Measurements from ENCODE around the gene NEDD4L.

DNA sequence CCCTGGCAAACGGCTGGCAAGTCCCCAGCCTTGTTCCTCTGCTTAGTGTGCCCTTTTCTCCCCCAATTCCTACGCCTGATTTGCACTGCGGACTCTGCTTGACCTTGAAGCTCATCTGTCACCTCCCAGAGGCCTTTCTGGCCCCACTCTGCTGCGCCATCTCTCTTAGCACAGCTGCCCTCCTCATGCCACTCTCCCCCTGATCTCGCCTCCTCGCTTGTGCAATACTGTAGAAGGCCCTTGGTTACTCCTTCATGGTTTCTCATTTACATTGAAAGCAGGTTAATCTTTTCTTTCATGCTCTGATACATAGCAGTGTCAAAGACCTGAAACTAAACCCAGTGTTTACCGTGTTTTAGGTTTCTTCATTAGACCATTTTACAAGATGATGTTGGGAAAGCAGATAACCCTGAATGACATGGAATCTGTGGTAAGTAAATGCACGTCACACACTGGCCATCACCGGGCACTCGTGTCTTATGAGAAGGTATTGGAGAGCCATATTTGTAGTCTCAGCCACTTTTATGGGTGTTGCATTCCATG lies 326.1 kb downstream of the NEDD4L start:
- TF ChIP-seq, protein P1, sequence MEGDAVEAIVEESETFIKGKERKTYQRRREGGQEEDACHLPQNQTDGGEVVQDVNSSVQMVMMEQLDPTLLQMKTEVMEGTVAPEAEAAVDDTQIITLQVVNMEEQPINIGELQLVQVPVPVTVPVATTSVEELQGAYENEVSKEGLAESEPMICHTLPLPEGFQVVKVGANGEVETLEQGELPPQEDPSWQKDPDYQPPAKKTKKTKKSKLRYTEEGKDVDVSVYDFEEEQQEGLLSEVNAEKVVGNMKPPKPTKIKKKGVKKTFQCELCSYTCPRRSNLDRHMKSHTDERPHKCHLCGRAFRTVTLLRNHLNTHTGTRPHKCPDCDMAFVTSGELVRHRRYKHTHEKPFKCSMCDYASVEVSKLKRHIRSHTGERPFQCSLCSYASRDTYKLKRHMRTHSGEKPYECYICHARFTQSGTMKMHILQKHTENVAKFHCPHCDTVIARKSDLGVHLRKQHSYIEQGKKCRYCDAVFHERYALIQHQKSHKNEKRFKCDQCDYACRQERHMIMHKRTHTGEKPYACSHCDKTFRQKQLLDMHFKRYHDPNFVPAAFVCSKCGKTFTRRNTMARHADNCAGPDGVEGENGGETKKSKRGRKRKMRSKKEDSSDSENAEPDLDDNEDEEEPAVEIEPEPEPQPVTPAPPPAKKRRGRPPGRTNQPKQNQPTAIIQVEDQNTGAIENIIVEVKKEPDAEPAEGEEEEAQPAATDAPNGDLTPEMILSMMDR (IDR thresholded peaks at IDR 0.05; ENCODE audit: low read depth, low read length, missing input control), result no peak
- TF ChIP-seq, protein P2, sequence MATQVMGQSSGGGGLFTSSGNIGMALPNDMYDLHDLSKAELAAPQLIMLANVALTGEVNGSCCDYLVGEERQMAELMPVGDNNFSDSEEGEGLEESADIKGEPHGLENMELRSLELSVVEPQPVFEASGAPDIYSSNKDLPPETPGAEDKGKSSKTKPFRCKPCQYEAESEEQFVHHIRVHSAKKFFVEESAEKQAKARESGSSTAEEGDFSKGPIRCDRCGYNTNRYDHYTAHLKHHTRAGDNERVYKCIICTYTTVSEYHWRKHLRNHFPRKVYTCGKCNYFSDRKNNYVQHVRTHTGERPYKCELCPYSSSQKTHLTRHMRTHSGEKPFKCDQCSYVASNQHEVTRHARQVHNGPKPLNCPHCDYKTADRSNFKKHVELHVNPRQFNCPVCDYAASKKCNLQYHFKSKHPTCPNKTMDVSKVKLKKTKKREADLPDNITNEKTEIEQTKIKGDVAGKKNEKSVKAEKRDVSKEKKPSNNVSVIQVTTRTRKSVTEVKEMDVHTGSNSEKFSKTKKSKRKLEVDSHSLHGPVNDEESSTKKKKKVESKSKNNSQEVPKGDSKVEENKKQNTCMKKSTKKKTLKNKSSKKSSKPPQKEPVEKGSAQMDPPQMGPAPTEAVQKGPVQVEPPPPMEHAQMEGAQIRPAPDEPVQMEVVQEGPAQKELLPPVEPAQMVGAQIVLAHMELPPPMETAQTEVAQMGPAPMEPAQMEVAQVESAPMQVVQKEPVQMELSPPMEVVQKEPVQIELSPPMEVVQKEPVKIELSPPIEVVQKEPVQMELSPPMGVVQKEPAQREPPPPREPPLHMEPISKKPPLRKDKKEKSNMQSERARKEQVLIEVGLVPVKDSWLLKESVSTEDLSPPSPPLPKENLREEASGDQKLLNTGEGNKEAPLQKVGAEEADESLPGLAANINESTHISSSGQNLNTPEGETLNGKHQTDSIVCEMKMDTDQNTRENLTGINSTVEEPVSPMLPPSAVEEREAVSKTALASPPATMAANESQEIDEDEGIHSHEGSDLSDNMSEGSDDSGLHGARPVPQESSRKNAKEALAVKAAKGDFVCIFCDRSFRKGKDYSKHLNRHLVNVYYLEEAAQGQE (IDR thresholded peaks at IDR 0.05), result no peak

All from liver (tissue), 2 donors.